ENCODE measurements around the gene ATN1. TPM values are rescaled to one million over a fixed set of nuclear protein-coding genes. Genes with fewer than 3 reads are reported as not detected.

The ATN1 gene
- total RNA-seq, 1 experiment from 2014 or later = 82.3 TPM

DNA sequence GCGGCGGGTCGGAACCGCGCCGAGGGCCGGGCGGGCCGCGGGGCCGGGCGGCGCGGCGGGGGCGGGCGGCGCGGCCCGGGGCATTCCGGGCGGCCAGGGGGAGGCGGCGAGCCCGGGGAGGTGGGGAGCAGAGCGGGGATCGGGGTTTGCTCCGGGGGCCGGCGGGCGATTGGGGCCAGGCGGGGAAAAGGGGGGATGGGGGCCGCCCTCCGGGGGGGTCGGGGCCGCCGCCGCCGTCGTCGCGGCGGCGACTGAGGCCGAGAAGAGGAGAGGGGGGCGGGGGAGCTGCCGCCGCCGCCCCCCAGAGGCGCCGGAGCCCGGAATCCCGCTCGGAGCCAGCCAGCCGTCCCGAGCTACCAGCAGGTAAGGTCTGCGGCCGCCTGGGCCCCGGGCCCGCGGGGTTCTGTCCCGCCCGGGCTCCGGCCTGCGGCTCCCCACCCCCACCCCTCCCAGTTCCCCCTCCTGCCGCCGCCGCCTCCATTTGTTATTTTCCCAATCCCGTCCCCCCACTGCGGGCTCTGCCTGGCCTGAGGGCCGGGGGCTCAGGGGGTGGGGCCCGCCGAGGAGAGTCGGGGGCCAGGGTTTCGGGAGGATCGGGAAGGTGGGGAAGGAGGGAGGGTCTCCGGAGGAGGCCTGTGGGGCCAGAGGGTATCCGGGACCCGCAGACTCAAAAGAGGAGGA, 403 bp downstream of the ATN1 start:
- H3K9me3 ChIP-seq (ENCODE audit: control insufficient read depth, insufficient read depth, low read depth, low read length) = no peaks in the 10 kb centered on the region
- intact Hi-C loops (cut with micrococcal nuclease; ENCODE audit: unreplicated experiment) (no loop called here), in situ Hi-C loops (cut with HindIII; ENCODE audit: low pct_unique_long_range_greater_than_20kb, low sequenced_read_pairs) (no loop called here)
- no peak for ATAC-seq
- ChIA-PET CTCF (no interaction called here), POLR2A (no interaction called here)
- peak overlapping the region; percentile 95 for H3K27ac ChIP-seq (ENCODE audit: low read length)
- no peaks in the 10 kb centered on the region for H3K27me3 ChIP-seq (ENCODE audit: control insufficient read depth, insufficient read depth, low read length)
- H3K4me3 ChIP-seq (ENCODE audit: low read depth in 2 of 2, low read length in 2 of 2) = peak overlapping the region; percentile 73 to 83
- no peak for DNase-seq (ENCODE audit: low read depth, low spot score)
- no peak for TF ChIP-seq POLR2AphosphoS5 (IDR thresholded peaks at IDR 0.05; ENCODE audit: low read depth, low read length)
- no peak for TF ChIP-seq SIN3A (IDR thresholded peaks at IDR 0.05; ENCODE audit: borderline replicate concordance, insufficient read depth, low read depth, low read length)
- no peak for TF ChIP-seq REST (IDR thresholded peaks at IDR 0.05; ENCODE audit: insufficient read depth in 1 of 2, low read depth in 2 of 2, low read length in 1 of 2)
- no peak for TF ChIP-seq CTCF (IDR thresholded peaks at IDR 0.05)
- TF ChIP-seq TCF7L2 (IDR thresholded peaks at IDR 0.05; ENCODE audit: low read depth, low read length) = no peak
- no peaks in the 10 kb centered on the region; the same call in none of the 2 replicates for H3K36me3 ChIP-seq (ENCODE audit: control insufficient read depth, insufficient read depth, low read length)
- BruUV-seq (replicated peaks) = no TSS peak
- peaks cover 42% of the 10 kb centered on the region for H3K4me1 ChIP-seq (ENCODE audit: control insufficient read depth, insufficient read depth, low read length)

GRCh38 chr12:6928703-6929407, 1.1 kb downstream of the ATN1 start:
- in situ Hi-C loops (cut with HindIII; ENCODE audit: low pct_unique_long_range_greater_than_20kb, low sequenced_read_pairs) = no loop called here
- intact Hi-C loops (cut with micrococcal nuclease; ENCODE audit: unreplicated experiment) = no loop called here
- BruUV-seq (replicated peaks) = TSS peak; percentile 62
- CTCF ChIA-PET = interaction anchor here (0.6 kb wide), 1 partner anchor 58 kb away, joined by 4 read pairs; no protein-coding TSS in a partner anchor
- H3K27me3 ChIP-seq (ENCODE audit: control insufficient read depth, insufficient read depth, low read length) = no peaks in the 10 kb centered on the region
- ATAC-seq (no peak), DNase-seq (ENCODE audit: low read depth, low spot score) (no peak)
- H3K36me3 ChIP-seq (ENCODE audit: control insufficient read depth, insufficient read depth, low read length) = no peaks in the 10 kb centered on the region; the same call in none of the 2 replicates
- H3K9me3 ChIP-seq (ENCODE audit: control insufficient read depth, insufficient read depth, low read depth, low read length) = no peaks in the 10 kb centered on the region
- H3K4me3 ChIP-seq (ENCODE audit: low read depth in 2 of 2, low read length in 2 of 2) = peak overlapping the region; percentile 73 to 83
- peak overlapping the region; percentile 95 for H3K27ac ChIP-seq (ENCODE audit: low read length)
- POLR2A ChIA-PET = no interaction called here
- 0 out of 2 replicates have a peak, but pooled peaks have one; percentile 16 for TF ChIP-seq POLR2AphosphoS5 (IDR thresholded peaks at IDR 0.05; ENCODE audit: low read depth, low read length)
- TF ChIP-seq REST (IDR thresholded peaks at IDR 0.05; ENCODE audit: insufficient read depth in 1 of 2, low read depth in 2 of 2, low read length in 1 of 2) = no peak
- no peak for TF ChIP-seq CTCF (IDR thresholded peaks at IDR 0.05)
- no peak for TF ChIP-seq SIN3A (IDR thresholded peaks at IDR 0.05; ENCODE audit: borderline replicate concordance, insufficient read depth, low read depth, low read length)
- no peak for TF ChIP-seq TCF7L2 (IDR thresholded peaks at IDR 0.05; ENCODE audit: low read depth, low read length)
- peaks cover 49% of the 10 kb centered on the region for H3K4me1 ChIP-seq (ENCODE audit: control insufficient read depth, insufficient read depth, low read length)

All from Panc1 (cell line).